Caco-2 (cell line): ENCODE data around the gene DCTPP1. TPM values are rescaled to one million over a fixed set of nuclear protein-coding genes. Genes with fewer than 3 reads are reported as not detected.

Experiments
- BruUV-seq: library from RNA; stranded (reverse); fragments of 400-500 nt; replicated peaks from 2 replicates; lab custom pipeline; 2021; lab: Mats Ljungman, UMichigan
- CTCF ChIA-PET: fragments of 300-600 bp; sonication (Branson Sonifier 250); formaldehyde crosslinking; loops from one replicate; lab custom pipeline; 2022; ENCODE audit warnings: antibody characterized with exemption; lab: Charles Lee
- POLR2A ChIA-PET: fragments of 300-600 bp; sonication (Branson Sonifier 250); formaldehyde crosslinking; loops from one replicate; lab custom pipeline; 2022; ENCODE audit warnings: antibody characterized with exemption; lab: Charles Lee
- DNase-seq, 2 experiments: peaks; one replicate each; pipeline versions ENCODE4 v3.0.0 to v3.0.0-alpha.2; 2020 to 2022
- H3K27me3 ChIP-seq: replicated peaks from 2 replicates; pipeline ENCODE4 v1.6.0; 2011; ENCODE audit warnings: low read length; ENCODE audit not compliant: control insufficient read depth, insufficient read depth
- H3K36me3 ChIP-seq: 2 replicates; pipeline ENCODE4 v1.5.1; 2011; ENCODE audit warnings: low read length; ENCODE audit not compliant: control insufficient read depth, insufficient read depth
- H3K4me1 ChIP-seq: fragments of 250-450 bp; sonication (Bioruptor Pico); 2 replicates; pipeline ENCODE4 v1.5.1; 2020; ENCODE audit warnings: mild to moderate bottlenecking
- H3K4me3 ChIP-seq: 2 replicates; pipeline ENCODE4 v1.5.1; 2011; ENCODE audit warnings: low read depth, mild to moderate bottlenecking, control low read depth, low read length
- H3K9me3 ChIP-seq: fragments of 250-450 bp; sonication (Bioruptor Pico); 2 replicates; pipeline ENCODE4 v1.5.1; 2020; ENCODE audit warnings: mild to moderate bottlenecking, moderate library complexity
- H3K27ac Mint-ChIP-seq: one replicate; pipeline ENCODE4 v1.8.0; 2022; ENCODE audit warnings: mixed read lengths; ENCODE audit not compliant: unreplicated experiment
- H3K27me3 Mint-ChIP-seq: one replicate; pipeline ENCODE4 v1.8.0; 2022; ENCODE audit warnings: mixed read lengths; ENCODE audit not compliant: insufficient read depth, unreplicated experiment
- H3K36me3 Mint-ChIP-seq: one replicate; pipeline ENCODE4 v1.8.0; 2022; ENCODE audit warnings: mild to moderate bottlenecking, mixed read lengths; ENCODE audit not compliant: insufficient read depth, unreplicated experiment
- H3K4me1 Mint-ChIP-seq: one replicate; pipeline ENCODE4 v1.8.0; 2022; ENCODE audit warnings: low read depth, mixed read lengths; ENCODE audit not compliant: unreplicated experiment
- H3K4me3 Mint-ChIP-seq: one replicate; pipeline ENCODE4 v1.8.0; 2022; ENCODE audit warnings: mild to moderate bottlenecking, moderate library complexity, mixed read lengths; ENCODE audit not compliant: unreplicated experiment
- H3K9me3 Mint-ChIP-seq: one replicate; pipeline ENCODE4 v1.8.0; 2022; ENCODE audit warnings: mixed read lengths; ENCODE audit not compliant: unreplicated experiment
- intact Hi-C: fragments of 100-400 bp; cut with micrococcal nuclease; formaldehyde crosslinking; loops from one replicate; pipeline ENCODE4 v1.10.0; 2022; ENCODE audit not compliant: unreplicated experiment
- total RNA-seq: library from RNA; stranded (reverse); gene quantifications from 2 replicates; pipeline ENCODE4 v1.2.3, GENCODE V29; 2022
- TF ChIP-seq, protein P1 (sequence below), 2 experiments: fragments of 200-600 bp in 1 of 2; IDR thresholded peaks; 1 replicate in 1 of 2; 2 replicates in 1 of 2; pipeline versions ENCODE4 v1.5.1 to v1.8.0; 2011 to 2022; ENCODE audit warnings: antibody characterized with exemption in 1 of 2, control low read depth in 1 of 2, inconsistent platforms in 1 of 2, low read depth in 1 of 2, low read length in 1 of 2, mild to moderate bottlenecking in 1 of 2, moderate library complexity in 1 of 2; ENCODE audit not compliant: insufficient read depth in 1 of 2, severe bottlenecking in 1 of 2, unreplicated experiment in 1 of 2

DCTPP1 gene
- total RNA-seq, 1 experiment from 2014 or later: 51.1 TPM

DNA sequence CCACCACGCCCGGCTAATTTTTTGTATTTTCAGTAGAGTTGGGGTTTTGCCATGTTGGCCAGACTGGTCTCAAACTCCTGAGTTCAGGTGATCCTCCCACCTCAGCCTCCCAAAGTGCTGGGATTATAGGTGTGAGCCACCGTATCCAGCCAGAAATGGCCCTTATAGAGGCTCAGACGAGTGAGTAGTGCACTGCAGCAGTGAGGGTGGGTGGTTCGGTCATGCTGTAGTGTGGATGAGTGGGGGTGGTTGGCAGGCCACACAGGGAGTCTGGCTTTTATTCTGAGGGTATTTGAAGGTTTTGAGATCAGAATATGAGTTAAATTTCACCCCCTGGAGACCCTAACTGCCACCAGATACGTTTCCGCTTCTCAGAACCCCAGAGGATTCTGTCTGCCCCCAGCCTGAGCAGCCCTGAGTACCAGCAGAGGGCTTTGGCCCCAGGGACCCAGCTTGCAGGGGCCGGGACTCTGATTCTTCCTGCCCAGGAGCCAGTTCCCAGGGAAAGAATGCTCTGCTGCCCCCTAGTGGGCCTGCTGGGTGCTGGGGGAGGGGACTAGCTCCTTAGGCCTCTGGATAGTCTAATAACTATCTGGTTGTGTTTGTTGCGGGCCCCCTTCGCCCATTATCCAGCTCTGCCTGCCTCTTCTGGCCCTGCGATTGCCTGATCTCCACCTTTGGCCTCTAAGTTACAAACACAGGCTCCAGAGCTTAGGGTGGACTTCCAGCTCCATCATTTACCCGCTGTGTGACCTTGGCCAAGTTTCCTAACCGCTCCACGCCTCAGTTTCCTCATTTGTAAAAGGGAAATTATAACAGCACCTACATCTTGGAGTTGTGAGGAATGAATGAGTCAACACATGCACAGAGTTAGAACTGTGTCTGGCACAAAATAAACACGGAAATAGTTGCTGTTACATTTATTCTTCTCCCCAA is 20.4 kb downstream of the DCTPP1 start:
- Mint-ChIP-seq H3K9me3 (no peaks in the 10 kb centered on the region), H3K27ac (no peak overlapping the region), H3K36me3 (peaks cover 12% of the 10 kb centered on the region), H3K4me1 (no peaks in the 10 kb centered on the region), H3K4me3 (no peak overlapping the region), H3K27me3 (no peaks in the 10 kb centered on the region)
- DNase-seq: peak; percentile 89 to 93
- Histone ChIP-seq H3K27me3 (no peaks in the 10 kb centered on the region), H3K9me3 (no peaks in the 10 kb centered on the region), H3K4me1 (peaks cover 14% of the 10 kb centered on the region), H3K36me3 (no peaks in the 10 kb centered on the region; the same call in 1 of the 2 replicates), H3K4me3 (no peak overlapping the region)
- ChIA-PET POLR2A (interaction anchor here (0.5 to 1.5 kb wide), 5 partner anchors 8 to 314 kb away, joined by 3 to 7 read pairs (median 3); partner anchors contain the start of genes YPEL3 and ZNF48), CTCF (interaction anchor here (0.6 to 1.5 kb wide), 19 partner anchors 9 to 318 kb away, joined by 3 to 32 read pairs (median 4); partner anchors contain the start of genes CD2BP2, DCTPP1, GDPD3 and PRR14)
- BruUV-seq: no TSS peak
- intact Hi-C loops: loop anchor here (1.0 to 10.0 kb wide), 4 partner anchors 14 to 345 kb away; partner anchors contain the start of genes ALDOA, CD2BP2 and ZNF48
- TF ChIP-seq, protein P1, sequence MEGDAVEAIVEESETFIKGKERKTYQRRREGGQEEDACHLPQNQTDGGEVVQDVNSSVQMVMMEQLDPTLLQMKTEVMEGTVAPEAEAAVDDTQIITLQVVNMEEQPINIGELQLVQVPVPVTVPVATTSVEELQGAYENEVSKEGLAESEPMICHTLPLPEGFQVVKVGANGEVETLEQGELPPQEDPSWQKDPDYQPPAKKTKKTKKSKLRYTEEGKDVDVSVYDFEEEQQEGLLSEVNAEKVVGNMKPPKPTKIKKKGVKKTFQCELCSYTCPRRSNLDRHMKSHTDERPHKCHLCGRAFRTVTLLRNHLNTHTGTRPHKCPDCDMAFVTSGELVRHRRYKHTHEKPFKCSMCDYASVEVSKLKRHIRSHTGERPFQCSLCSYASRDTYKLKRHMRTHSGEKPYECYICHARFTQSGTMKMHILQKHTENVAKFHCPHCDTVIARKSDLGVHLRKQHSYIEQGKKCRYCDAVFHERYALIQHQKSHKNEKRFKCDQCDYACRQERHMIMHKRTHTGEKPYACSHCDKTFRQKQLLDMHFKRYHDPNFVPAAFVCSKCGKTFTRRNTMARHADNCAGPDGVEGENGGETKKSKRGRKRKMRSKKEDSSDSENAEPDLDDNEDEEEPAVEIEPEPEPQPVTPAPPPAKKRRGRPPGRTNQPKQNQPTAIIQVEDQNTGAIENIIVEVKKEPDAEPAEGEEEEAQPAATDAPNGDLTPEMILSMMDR (IDR thresholded peaks at IDR 0.05; ENCODE audit: insufficient read depth in 1 of 2, low read depth in 1 of 2, low read length in 1 of 2, severe bottlenecking in 1 of 2, unreplicated experiment in 1 of 2): peak; percentile 90 to 95

DNA sequence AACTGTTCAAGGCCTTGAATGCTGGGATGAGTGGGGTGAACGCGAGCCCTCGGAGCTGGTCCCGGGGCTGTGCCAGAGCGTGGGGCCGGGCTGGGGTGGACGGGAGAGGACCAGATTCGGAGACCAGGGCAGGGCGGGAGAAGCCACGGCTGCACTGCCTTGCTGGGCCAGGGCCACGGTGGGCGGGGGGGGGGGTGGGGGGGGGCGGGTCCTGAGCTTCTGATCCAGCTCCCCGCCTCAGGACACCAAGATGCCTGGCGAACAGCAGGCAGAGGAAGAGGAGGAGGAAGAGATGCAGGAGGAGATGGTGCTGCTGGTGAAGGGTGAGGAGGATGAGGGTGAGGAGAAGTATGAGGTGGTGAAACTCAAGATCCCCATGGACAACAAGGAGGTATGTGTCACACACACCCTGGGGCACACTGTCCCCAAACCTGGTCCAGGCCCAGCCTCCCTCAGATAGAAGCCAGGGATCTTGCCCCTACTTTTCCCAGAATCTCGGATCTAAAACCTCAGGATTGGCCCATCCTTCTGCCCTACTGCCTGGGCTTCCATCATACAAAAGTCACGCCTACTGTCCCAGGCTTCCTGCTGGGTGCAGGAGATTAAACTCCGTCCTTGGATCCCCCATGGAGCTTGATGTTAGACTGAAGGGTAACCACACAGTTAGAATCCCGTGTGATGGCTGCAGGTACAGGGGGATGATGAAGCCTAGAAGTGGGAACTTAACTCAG is 21.9 kb downstream of the DCTPP1 start:
- TF ChIP-seq, protein P1 (IDR thresholded peaks at IDR 0.05; ENCODE audit: insufficient read depth in 1 of 2, low read depth in 1 of 2, low read length in 1 of 2, severe bottlenecking in 1 of 2, unreplicated experiment in 1 of 2): no peak
- Histone ChIP-seq H3K36me3 (no peaks in the 10 kb centered on the region; the same call in 1 of the 2 replicates), H3K9me3 (no peaks in the 10 kb centered on the region), H3K4me3 (peak overlapping the region; percentile 87), H3K27me3 (no peaks in the 10 kb centered on the region), H3K4me1 (peaks cover 14% of the 10 kb centered on the region)
- peaks cover 5% of the 10 kb centered on the region for H3K4me1 Mint-ChIP-seq
- ChIA-PET CTCF (interaction anchor here (1.0 to 2.3 kb wide), 6 partner anchors 8 to 44 kb away, joined by 3 to 14 read pairs (median 8); partner anchors contain the start of genes DCTPP1, TBC1D10B and ZNF48), POLR2A (interaction anchor here (0.6 to 2.3 kb wide), 7 partner anchors 10 to 55 kb away, joined by 3 to 15 read pairs (median 5); partner anchors contain the start of genes DCTPP1, TBC1D10B and ZNF48)
- no peaks in the 10 kb centered on the region for H3K27me3 Mint-ChIP-seq
- H3K4me3 Mint-ChIP-seq: peak overlapping the region; percentile 87
- H3K27ac Mint-ChIP-seq: no peak overlapping the region
- H3K9me3 Mint-ChIP-seq: no peaks in the 10 kb centered on the region
- TSS peak; percentile 53 for BruUV-seq
- peaks cover 7% of the 10 kb centered on the region for H3K36me3 Mint-ChIP-seq
- DNase-seq: no peak
- intact Hi-C loops: loop anchor here (5.0 to 10.0 kb wide), 2 partner anchors 51 to 343 kb away; partner anchors contain the start of genes ALDOA and CD2BP2
